Breast epithelium (tissue), 4 donors: ENCODE data around the gene PIGT. TPM values are rescaled to one million over a fixed set of nuclear protein-coding genes. Genes with fewer than 3 reads are reported as not detected.
"Not testable (repeated sequence)": the region's sequence is repeated elsewhere in the genome, so short reads cannot be mapped to it uniquely, and the experiment has no call there.

Experiments
- DNase-seq, 2 donors: peaks; one replicate each; pipeline ENCODE4 v3.0.0-alpha.2; 2019; ENCODE audit warnings: low spot score in 2 of 2
- H3K27ac ChIP-seq, 2 donors: fragments of 200-600 bp; sonication (generic) in 1 of 2; one replicate each; pipeline ENCODE4 v1.5.1; 2016 to 2019; ENCODE audit warnings: mild to moderate bottlenecking in 1 of 2
- H3K27me3 ChIP-seq, 2 donors: fragments of 200-600 bp; sonication (generic) in 1 of 2; one replicate each; pipeline versions ENCODE4 v1.5.1 to v1.6.0; 2017 to 2019; ENCODE audit warnings: control low read depth in 1 of 2, mild to moderate bottlenecking in 1 of 2
- H3K36me3 ChIP-seq: fragments of 200-600 bp; one replicate; pipeline ENCODE4 v1.5.1; 2019
- H3K4me1 ChIP-seq, 2 donors: fragments of 200-600 bp; sonication (generic); one replicate each; pipeline ENCODE4 v1.5.1; 2016 to 2019; ENCODE audit warnings: control low read depth in 1 of 2
- H3K4me3 ChIP-seq, 3 donors: fragments of 200-600 bp; sonication (generic); 1 replicate in 2 of 3; 2 replicates in 1 of 3; pipeline ENCODE4 v1.5.1; 2016 to 2019; ENCODE audit warnings: mild to moderate bottlenecking in 3 of 3, moderate library complexity in 2 of 3
- H3K9me3 ChIP-seq, 2 donors: fragments of 200-600 bp; sonication (generic) in 1 of 2; one replicate each; pipeline ENCODE4 v1.5.1; 2016 to 2019; ENCODE audit warnings: control low read depth in 1 of 2
- POLR2A ChIP-seq: fragments of 450-650 bp; IDR thresholded peaks from one replicate; pipeline ENCODE4 v1.6.1; 2016; ENCODE audit warnings: antibody characterized with exemption, mild to moderate bottlenecking, moderate library complexity
- POLR2AphosphoS5 ChIP-seq, 3 donors: sonication (generic); formaldehyde crosslinking; IDR thresholded peaks; one replicate each; pipeline ENCODE4 v1.6.1; 2017; ENCODE audit warnings: antibody characterized with exemption in 3 of 3
- intact Hi-C: fragments of 100-400 bp; cut with DNase I; formaldehyde crosslinking; loops from one replicate; pipeline ENCODE4 v1.15.1; 2023; ENCODE audit warnings: low total_unique reads
- total RNA-seq, 3 donors: library from RNA; depleted of rRNA; stranded (reverse); fragments of >200 nt; gene quantifications; one replicate each; pipeline ENCODE4 v1.1.0, GENCODE V29; 2016
- TF ChIP-seq, protein P1 (sequence below), 3 donors: fragments of 450-650 bp; IDR thresholded peaks; one replicate each; pipeline ENCODE4 v1.5.1; 2016 to 2017; ENCODE audit warnings: antibody characterized with exemption in 3 of 3, mild to moderate bottlenecking in 3 of 3, moderate library complexity in 3 of 3

Gene PIGT
- total RNA-seq, 3 donors from 2014 or later: 74.1 to 103 (median 76.7) TPM

DNA sequence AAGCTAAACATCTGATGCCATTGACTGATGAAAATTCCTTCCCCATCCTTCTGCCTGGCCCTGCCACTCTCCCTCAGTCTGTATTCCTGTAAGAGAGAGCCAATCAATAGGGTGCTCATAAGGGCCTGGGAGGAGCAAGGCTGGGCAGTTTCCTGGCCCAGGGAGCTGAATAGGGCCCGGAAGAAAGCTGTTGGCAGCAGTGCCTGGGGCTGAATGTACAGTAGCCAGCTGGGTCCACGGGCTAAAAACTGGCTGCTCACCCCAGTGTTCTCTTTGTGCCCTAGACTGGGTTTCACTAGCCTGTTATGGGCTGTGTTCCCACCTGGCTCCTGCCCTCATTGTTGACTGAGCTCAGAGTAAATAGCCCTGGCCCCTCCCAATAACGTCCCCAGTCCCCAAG lies 51.9 kb downstream of the PIGT start:
- intact Hi-C loops: no loop called here
- no peaks in the 10 kb centered on the region for H3K4me1 ChIP-seq

DNA sequence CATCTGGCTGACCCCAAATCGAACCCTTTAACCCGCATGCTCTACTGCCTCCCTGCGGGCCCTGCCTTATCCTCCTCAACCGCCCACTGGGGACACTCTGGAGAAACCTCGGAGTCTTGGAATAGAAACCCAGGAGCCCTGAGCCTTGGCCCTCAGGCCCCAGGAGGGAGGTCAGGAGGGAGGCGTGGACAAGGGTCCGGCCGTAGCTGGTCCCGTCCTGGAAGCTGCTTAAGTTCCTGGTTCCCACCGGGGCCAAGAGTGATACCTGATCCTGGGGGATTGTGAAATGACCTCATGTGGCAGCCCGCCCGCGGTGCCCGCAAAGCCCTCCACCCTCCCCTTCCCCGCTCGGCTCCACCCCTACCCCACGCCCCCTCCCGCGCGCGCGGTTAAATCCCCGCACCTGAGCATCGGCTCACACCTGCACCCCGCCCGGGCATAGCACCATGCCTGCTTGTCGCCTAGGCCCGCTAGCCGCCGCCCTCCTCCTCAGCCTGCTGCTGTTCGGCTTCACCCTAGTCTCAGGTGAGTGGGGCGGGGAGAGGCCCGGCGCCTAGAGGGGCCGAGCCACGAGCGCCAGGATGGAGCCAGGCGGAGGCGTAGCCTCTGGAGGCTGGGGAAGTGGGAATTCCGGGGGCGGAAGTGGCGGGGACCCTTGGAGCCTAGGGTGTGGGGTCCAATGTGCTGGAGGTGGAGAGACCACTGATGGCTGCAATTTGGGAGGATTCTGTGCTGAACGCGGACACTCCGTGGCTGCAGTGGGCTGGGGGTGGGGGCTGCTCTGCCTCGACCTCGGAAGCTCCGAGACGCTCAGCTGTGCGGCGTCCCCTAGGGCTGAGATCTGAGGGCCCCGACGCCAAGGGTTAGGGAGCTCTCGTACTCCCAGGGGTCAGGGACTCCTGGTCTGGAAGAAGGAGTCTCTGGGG lies 53.7 kb downstream of the PIGT start, which contains the start of gene WFDC2:
TSS of gene WFDC2 (plus strand) at position 418 of the 926 bp plus-strand sequence. CDS start at position 447, 29 bp downstream.
- Histone ChIP-seq H3K4me3 (peak within 1 kb of the TSS; percentile 42 to 81 (median 61)), H3K36me3 (no peaks in the 10 kb centered on the region), H3K9me3 (no peaks in the 10 kb centered on the region), H3K27me3 (no peaks in the 10 kb centered on the region), H3K4me1 (no peaks in the 10 kb centered on the region), H3K27ac (peak within 1 kb of the TSS; percentile 83 to 86)
- DNase-seq: peak; percentile 37 to 60
- TF ChIP-seq, protein P1, sequence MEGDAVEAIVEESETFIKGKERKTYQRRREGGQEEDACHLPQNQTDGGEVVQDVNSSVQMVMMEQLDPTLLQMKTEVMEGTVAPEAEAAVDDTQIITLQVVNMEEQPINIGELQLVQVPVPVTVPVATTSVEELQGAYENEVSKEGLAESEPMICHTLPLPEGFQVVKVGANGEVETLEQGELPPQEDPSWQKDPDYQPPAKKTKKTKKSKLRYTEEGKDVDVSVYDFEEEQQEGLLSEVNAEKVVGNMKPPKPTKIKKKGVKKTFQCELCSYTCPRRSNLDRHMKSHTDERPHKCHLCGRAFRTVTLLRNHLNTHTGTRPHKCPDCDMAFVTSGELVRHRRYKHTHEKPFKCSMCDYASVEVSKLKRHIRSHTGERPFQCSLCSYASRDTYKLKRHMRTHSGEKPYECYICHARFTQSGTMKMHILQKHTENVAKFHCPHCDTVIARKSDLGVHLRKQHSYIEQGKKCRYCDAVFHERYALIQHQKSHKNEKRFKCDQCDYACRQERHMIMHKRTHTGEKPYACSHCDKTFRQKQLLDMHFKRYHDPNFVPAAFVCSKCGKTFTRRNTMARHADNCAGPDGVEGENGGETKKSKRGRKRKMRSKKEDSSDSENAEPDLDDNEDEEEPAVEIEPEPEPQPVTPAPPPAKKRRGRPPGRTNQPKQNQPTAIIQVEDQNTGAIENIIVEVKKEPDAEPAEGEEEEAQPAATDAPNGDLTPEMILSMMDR (IDR thresholded peaks at IDR 0.05): no peak
- TF ChIP-seq POLR2A: no peak
- no peak for TF ChIP-seq POLR2AphosphoS5 (IDR thresholded peaks at IDR 0.05)
- intact Hi-C loops: no loop called here

More for the DNA sequence above, 51.9 kb downstream of the PIGT start:
- no peaks in the 10 kb centered on the region for H3K9me3 ChIP-seq
- H3K27ac ChIP-seq: peak overlapping the region; percentile 4 to 86
- no peak for TF ChIP-seq POLR2AphosphoS5 (IDR thresholded peaks at IDR 0.05)
- TF ChIP-seq, protein P1 (IDR thresholded peaks at IDR 0.05): no peak
- TF ChIP-seq POLR2A: no peak
- no peaks in the 10 kb centered on the region for H3K36me3 ChIP-seq
- no peak overlapping the region for H3K4me3 ChIP-seq
- no peaks in the 10 kb centered on the region for H3K27me3 ChIP-seq
- DNase-seq: peak in 1 of 2 donors; percentile 52

DNA sequence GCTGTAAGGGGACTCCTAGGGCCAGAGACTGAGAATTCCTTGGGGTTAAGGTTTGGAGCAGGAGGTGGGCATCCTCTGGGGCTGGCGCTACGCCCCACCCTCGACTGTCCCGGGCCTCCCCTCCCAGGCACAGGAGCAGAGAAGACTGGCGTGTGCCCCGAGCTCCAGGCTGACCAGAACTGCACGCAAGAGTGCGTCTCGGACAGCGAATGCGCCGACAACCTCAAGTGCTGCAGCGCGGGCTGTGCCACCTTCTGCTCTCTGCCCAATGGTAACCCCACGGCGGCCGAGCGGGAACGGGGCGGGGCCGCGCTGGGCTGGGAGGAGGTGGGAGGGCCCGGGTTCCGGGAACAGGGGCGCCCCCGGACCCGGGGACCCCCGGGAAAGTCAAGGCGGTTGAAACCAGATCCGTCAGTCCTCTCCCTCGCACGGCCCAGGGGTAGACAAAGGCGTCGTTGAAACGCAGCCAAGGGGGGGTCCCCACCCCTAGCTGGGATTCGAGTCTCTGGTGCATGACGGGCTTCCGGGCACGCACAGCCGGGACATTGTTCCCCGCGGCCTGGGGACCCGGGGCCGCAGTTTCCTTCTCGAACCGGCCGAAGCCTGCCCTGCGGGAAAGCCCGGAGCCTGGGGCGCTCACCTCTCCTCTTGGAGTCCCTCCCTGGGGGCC lies 54.5 kb downstream of the PIGT start:
- no peaks in the 10 kb centered on the region for H3K27me3 ChIP-seq
- intact Hi-C loops: no loop called here
- TF ChIP-seq POLR2A (peak; percentile 39), POLR2AphosphoS5 (IDR thresholded peaks at IDR 0.05) (peak in 1 of 3 donors; percentile 42)
- TF ChIP-seq, protein P1 (IDR thresholded peaks at IDR 0.05): no peak
- peak; percentile 39 to 74 for DNase-seq
- no peaks in the 10 kb centered on the region for H3K9me3 ChIP-seq
- H3K36me3 ChIP-seq: no peaks in the 10 kb centered on the region
- peak overlapping the region; percentile 83 to 86 for H3K27ac ChIP-seq
- H3K4me1 ChIP-seq: no peaks in the 10 kb centered on the region
- H3K4me3 ChIP-seq: peak overlapping the region; percentile 42 to 81 (median 61)

DNA sequence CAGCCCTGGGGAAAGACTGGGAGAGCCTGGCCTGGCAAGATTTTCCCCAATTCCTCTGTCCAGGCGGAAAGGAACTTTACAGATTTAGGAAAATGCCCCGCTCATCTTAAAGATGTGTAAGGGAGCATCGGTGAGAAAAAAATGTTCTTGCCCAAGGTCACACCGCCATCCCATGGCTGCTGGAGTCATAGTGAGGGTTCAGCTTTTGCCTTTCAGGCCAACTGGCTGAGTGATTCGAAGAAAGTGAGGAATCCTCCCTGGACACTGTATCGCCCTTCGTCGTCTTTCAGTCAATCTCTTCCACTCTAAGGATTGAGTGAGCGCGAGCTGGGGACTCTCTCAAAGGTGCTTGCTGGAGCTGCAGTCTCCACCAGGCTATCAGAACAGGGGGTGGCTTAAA lies 55.0 kb downstream of the PIGT start:
- H3K9me3 ChIP-seq: no peaks in the 10 kb centered on the region
- no peak for TF ChIP-seq POLR2A
- TF ChIP-seq, protein P1 (IDR thresholded peaks at IDR 0.05): no peak
- TF ChIP-seq POLR2AphosphoS5 (IDR thresholded peaks at IDR 0.05): no peak
- no peaks in the 10 kb centered on the region for H3K4me1 ChIP-seq
- no peaks in the 10 kb centered on the region for H3K27me3 ChIP-seq
- peak overlapping the region; percentile 42 to 81 (median 61) for H3K4me3 ChIP-seq
- H3K36me3 ChIP-seq: no peaks in the 10 kb centered on the region
- DNase-seq: no peak
- intact Hi-C loops: no loop called here
- H3K27ac ChIP-seq: peak overlapping the region; percentile 83 to 86

DNA sequence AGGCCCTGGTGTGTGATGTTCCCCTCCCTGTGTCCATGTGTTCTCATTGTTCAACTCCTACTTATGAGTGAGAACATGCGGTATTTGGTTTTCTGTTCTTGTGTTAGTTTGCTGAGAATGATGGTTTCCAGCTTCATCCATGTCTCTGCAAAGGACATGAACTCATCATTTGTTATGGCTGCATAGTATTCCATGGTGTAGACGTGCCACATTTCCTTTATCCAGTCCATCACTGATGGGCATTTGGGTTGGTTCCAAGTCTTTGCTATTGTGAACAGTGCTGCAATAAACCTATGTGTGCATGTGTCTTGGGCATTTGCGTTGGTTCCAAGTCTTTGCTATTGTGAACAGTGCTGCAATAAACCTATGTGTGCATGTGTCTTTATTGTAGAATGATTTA lies 56.3 kb downstream of the PIGT start:
- H3K9me3 ChIP-seq, H3K36me3 ChIP-seq, H3K27me3 ChIP-seq, H3K27ac ChIP-seq, DNase-seq, H3K4me3 ChIP-seq, H3K4me1 ChIP-seq, intact Hi-C loops: not testable (repeated sequence)

Other genes starting within 250 kb of the PIGT start
- gene PI3, start 241.2 kb upstream of the PIGT start, total RNA-seq: 1 to 10 TPM in 1 of 3 donors, under 1 TPM in 1, not detected in 1; 0.88 to 5.9 TPM
- gene SEMG1, start 209.1 kb upstream of the PIGT start, total RNA-seq: 1 to 10 TPM in 1 of 3 donors, not detected in 2; 1.8 TPM
- under 1 TPM in 1 of 3 donors, not detected in 2; 0.16 TPM for gene SEMG2, start 194.8 kb upstream of the PIGT start, total RNA-seq
- gene SLPI, start 161.6 kb upstream of the PIGT start, total RNA-seq: 100 to 1,000 TPM in 2 of 3 donors, 10 to 100 TPM in 1; 30.6 to 310 (median 248) TPM
- gene RBPJL, start 109.3 kb upstream of the PIGT start, total RNA-seq: not detected
- 1 to 10 TPM in 1 of 3 donors, under 1 TPM in 1, not detected in 1; 0.33 to 1.6 TPM for gene MATN4, start 107.8 kb upstream of the PIGT start, total RNA-seq
- gene SDC4, start 67.7 kb upstream of the PIGT start, total RNA-seq: 100 to 1,000 TPM in 2 of 3 donors, 10 to 100 TPM in 1; 29.4 to 337 (median 121) TPM
- gene SYS1, start 53.0 kb upstream of the PIGT start, total RNA-seq: 10 to 100 TPM; 30.8 to 56.3 (median 47.3) TPM
- 1 to 10 TPM in 1 of 3 donors, not detected in 2; 1.3 TPM for gene TP53TG5, start 37.8 kb upstream of the PIGT start, total RNA-seq
- gene DBNDD2, start 7.9 kb upstream of the PIGT start, total RNA-seq: 10 to 100 TPM; 32.2 to 49.2 (median 44.5) TPM
- gene WFDC2, start 53.6 kb downstream of the PIGT start, total RNA-seq: 100 to 1,000 TPM in 1 of 3 donors, 10 to 100 TPM in 1, not detected in 1; 43.9 to 106 TPM
- not detected for gene SPINT3, start 99.5 kb downstream of the PIGT start, total RNA-seq
- not detected for gene WFDC6, start 123.3 kb downstream of the PIGT start, total RNA-seq
- not detected for gene EPPIN, start 131.3 kb downstream of the PIGT start, total RNA-seq
- gene WFDC8, start 163.1 kb downstream of the PIGT start, total RNA-seq: not detected
- gene WFDC10A, start 213.6 kb downstream of the PIGT start, total RNA-seq: not detected
- not detected for gene WFDC9, start 215.1 kb downstream of the PIGT start, total RNA-seq